ENCODE data around the gene H6PD. TPM values are rescaled to one million over a fixed set of nuclear protein-coding genes. Genes with fewer than 3 reads are reported as not detected.

The H6PD gene
- total RNA-seq, 1 donor, result 22.9 TPM

DNA sequence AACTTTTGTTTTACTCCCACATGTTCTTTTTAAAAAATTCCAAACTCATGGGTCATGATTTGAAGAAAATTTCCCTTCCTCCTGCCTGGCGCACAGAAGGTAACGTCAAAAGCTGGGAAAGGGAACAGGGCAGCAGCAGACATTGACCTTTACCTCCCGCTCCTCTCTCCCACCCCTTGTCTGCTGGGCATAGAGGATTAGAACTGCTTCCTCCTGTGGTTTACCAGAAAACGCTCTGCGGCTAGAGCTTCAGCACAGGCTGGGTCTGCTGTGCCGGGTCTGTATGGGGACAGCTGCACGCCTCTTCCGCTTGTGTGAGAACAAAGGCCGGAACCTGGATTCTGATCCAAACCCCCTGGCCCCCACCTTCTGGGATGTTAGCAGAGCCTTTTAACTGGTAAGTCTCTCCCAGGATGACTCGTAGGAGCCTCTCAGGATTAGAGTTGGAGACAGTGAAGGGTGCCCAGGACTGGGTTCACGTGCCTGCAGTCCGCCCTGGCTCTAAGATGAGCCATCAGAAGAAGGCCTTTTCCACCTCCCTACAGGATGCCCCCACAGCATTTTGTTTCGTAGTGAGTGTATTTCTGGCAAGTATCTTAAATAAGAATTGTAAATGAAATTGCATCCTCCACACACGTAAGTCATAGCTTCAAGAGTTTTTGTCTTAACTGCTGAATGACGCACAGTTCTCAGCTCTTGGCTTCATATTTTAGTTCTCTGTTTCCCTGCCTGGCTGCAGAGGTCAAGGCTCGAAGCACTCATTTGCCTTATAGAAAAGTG, 5.2 kb downstream of the H6PD start:
- peak; percentile 14 to 85 (median 85) for DNase-seq (ENCODE audit: low read depth in 2 of 3, low spot score in 2 of 3)

- DNase-seq (ENCODE audit: low read depth in 2 of 3, low spot score in 2 of 3), result no peak
Observed at GRCh38 chr1:9240914-9241820, 6.6 kb downstream of the H6PD start.

DNA sequence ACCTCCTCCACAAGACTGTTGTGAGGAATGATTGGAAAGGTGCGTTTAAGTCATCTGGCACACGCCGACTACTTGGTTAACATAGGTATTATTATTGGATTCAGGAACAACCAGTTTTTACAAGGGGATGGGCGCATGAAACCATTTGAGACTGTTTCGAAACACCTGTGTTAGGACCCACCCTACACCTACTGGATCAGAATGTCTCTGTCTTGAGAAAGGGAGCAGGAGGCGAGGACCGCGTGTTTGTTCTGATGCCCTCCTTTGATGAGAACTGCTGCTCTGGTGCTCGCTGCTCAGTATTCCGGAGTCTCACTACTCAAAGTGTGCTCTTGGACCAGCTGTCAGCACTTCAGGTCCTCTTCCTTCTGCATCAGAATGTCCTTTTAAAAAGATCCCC, 7.3 kb downstream of the H6PD start:
- no peak for DNase-seq (ENCODE audit: low read depth in 2 of 3, low spot score in 2 of 3)

DNA sequence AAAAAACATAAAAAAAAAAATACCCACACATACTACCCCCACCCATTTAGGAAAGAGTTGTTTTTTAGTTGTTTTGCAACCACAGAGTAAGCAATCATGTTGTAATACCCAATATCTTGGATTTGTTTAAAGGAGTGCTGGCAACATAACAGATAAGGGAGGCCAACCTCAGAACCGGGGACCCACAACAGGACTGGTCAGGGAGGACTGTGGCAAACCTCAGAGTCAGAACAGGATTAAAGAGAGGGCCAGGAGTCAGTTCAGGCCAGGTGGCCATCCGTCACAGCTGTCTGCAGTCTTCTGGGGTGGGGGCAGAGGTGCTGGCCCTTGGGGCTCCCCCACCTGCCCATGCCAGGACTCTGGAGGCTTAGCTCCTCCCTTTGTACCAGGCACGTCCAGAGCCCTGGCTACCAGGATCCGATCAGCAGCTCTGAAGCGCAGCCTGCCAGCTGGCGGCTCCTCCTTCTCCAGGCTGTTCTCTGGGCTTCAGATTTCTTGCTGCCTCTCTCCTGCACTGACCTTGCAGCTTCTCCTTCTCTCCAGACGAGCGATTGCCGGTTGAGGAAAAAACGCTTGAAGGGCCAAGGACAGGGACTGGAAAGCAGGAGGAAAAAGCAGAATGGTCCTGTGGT, 7.9 kb downstream of the H6PD start:
- DNase-seq (ENCODE audit: low read depth in 2 of 3, low spot score in 2 of 3), result no peak

DNA sequence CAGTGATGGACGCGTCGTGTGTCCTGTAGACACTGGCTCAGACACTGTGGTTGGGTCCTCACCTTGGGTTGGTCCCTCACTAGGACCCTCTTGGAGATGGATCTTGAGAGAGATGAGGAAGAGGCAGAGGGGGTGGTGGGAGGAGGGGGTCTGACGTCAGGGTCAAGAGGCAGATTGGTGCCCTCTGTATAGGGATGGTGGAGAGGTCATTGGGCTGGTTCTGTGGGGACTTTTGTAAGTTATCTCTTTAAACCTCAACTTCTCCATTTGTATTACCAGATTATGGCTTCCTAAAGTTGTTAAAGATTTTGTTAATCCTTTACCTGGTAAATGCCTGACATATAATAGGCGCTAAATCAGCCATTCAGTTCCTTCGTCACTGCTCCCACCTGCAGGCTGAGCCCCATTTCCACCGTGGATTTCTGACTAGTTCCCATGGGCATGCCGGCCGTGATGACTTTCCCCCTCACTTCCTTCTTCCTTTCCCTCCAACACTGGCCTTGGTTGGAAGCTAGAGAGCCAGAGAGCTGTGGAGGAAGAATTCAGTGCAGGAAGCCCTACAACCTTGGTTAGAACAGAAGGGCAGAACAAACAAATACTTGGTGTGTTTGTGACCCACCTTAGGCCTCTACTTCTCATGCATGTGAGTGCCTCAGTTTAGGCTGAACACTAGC, 8.6 kb downstream of the H6PD start:
- DNase-seq (ENCODE audit: low read depth in 2 of 3, low spot score in 2 of 3), result no peak

GRCh38 chr1:9244501-9245229, 10.1 kb downstream of the H6PD start:
- no peak for DNase-seq (ENCODE audit: low read depth in 2 of 3, low spot score in 2 of 3)

- no peak for DNase-seq (ENCODE audit: low read depth in 2 of 3, low spot score in 2 of 3)
Observed at GRCh38 chr1:9245230-9245619, 10.7 kb downstream of the H6PD start.

- DNase-seq (ENCODE audit: low read depth in 2 of 3, low spot score in 2 of 3), result no peak
Observed at GRCh38 chr1:9245661-9246060, 11.1 kb downstream of the H6PD start.

DNA sequence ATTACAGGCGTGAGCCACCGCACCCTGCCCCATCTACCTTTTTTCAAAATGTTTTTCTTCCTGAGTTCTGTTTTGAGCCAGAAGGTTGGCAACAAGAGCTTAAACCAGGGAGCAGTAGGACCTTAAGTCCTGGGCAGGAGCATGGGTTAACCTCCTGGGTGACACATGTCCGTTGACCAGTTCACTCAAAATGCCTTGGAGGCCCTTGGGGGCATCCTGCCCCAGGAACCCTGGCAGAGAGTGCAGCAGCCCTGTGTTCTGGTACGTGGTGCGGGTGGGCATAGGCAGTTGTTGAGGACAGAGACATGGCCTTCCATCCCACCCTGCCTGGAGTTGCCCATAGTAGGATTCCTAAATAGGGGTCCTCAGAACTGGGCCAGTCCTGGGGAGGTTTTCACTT, 11.6 kb downstream of the H6PD start:
- DNase-seq (ENCODE audit: low read depth in 2 of 3, low spot score in 2 of 3), result no peak

DNA sequence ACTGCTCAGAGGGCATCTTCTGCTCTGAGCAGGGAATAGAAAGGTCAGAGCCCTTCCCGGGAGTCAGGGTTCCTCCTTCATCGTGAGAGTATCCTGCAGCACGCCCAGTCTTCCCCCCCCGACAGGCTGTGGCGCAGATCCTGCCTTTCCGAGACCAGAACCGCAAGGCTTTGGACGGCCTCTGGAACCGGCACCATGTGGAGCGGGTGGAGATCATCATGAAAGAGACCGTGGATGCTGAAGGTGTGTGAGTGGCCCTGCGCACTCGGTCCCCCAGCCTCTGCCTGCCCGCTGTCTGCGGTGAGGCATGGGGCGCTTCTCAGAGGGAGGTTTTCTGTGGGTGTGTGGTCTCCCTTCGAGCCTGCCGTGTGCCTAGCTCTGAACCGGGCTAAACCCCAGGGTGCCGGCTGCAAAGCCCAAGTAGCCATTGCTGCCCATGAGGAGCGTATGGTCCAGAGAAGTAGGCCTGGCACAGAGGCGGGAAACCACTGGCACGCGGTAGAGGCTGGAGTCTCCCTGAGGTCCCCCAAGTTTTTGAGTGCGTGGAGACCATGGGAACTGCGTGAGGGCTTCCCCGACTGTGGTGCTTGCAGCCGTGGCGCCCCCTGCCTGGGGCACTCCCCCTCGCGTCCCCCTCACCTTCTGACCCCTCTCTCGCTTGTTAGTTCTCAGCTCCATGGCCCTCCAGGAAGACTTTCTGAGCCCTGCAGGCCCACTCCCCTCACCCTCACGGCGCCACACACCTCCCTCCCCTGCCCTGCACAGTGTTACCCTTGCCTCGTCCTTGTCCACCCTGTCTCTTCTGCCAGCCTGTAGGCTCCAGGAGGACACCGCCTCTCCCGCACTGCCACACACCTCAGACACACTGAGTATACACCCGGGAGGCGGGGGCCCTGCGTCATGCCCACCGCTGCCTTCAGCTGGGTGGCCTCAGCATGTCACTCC, 12.5 kb downstream of the H6PD start:
- DNase-seq (ENCODE audit: low read depth in 2 of 3, low spot score in 2 of 3), result no peak

GRCh38 chr1:9247894-9248293, 13.3 kb downstream of the H6PD start:
- no peak for DNase-seq (ENCODE audit: low read depth in 2 of 3, low spot score in 2 of 3)

DNA sequence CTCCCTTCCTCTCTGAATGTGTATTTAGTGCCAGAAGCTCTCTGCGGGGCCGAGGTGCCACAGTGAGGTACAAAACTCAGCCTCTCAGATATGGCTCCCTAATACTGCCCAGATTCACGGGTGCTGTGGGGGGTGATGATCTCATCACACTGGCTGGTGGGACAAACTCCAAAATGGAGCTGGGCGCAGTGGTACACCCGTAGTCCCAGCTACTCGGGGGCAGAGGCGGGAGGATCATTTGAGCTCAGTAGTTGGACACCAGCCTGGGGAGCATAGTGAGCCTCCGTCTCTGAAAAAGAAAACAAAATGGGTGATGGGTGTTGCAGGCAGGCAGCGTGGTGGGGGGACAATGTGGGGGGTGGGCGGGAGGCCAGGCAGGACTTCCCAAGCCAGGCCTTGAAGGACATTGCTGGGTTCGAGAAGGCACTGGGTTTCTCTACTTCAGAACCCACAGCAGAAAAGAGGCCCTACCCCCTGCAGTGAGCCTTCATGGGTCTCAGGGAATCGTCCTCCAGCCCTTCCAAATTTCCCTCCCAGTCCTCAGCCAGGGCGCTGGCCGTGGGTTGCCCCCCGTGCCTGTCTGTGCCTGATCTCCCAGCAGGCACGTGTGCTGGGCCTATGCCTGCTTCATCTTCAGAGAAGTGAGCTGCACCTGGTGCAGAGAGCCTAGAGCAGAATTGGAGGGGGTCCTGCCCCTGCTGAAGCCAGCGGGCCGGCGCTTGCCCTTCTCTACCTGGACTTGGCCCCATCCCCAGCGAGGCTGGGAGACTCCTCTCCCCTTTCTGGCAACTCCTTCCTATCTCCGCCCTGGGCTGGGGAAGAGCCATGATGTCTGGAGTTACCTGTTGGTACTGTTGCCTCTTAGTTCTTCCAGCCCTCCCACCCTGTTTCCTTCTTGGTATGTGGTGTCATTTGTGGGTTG, 14.0 kb downstream of the H6PD start:
- no peak for DNase-seq (ENCODE audit: low read depth in 2 of 3, low spot score in 2 of 3)

GRCh38 chr1:9249263-9249533, 14.6 kb downstream of the H6PD start:
- DNase-seq (ENCODE audit: low read depth in 2 of 3, low spot score in 2 of 3), result no peak

DNA sequence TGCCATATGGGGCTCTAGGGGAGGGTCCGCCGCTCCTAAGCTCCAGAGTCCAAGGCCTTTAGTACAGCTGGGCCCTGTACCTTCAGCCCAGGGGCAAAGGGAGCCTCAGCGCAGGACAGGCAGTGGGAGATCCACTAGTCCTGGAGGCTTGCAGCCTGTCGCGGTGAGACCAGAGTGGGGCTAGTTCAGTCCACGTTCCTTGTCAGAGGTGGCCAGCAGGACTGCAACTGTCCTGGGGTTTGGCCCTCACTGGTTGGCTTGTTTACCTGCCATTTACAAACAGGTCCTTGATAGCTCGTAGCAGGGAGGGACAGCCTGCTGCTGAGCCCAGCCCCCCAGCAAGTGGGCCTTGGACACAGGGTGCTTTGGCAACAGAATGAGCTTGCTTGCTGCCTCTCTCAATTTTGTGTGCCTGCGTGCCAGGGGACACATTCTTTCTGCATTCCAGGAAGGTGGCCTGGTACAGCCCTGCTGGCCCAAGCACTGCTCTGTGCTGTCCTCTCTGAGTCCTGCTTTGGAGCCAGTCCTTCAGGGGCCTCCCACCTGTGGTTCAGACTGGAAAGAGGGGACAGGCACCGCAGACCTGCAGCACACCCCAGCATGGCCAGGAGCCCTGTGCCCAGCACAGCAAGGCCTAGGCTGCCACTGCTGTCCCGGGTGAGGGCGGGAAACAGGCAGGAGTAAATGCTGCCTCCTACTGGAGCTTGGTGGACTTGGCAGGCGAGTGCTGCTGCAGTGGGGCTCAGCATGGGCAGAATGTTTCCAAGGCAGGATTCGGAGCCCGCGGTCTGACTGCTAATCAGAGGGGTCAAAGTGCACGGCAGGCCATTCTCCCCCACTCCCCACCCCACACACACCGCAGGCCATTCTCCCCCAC, 15.2 kb downstream of the H6PD start:
- peak in 2 of 3 donors; percentile 33 to 51 for DNase-seq (ENCODE audit: low read depth in 2 of 3, low spot score in 2 of 3)

- no peak for DNase-seq (ENCODE audit: low read depth in 2 of 3, low spot score in 2 of 3)
Observed at GRCh38 chr1:9250411-9251381, 16.1 kb downstream of the H6PD start.

GRCh38 chr1:9251501-9251900, 16.9 kb downstream of the H6PD start:
- DNase-seq (ENCODE audit: low read depth in 2 of 3, low spot score in 2 of 3), result no peak
